Keratinocyte (primary cell): ENCODE results near the gene DMBX1. TPM values are rescaled to one million over a fixed set of nuclear protein-coding genes. Genes with fewer than 3 reads are reported as not detected.
A peak's percentile ranks its signal among the peaks of the same experiment; 100 is the strongest.

Experiments used
- DNase-seq: peaks from one replicate; pipeline ENCODE4 v3.0.0-alpha.2; 2011; ENCODE audit warnings: low read depth, missing footprints, low spot score
- FAIRE-seq: peaks from 2 replicates; lab custom pipeline; 2011; peaks lifted over from hg19 to GRCh38; lab: Jason Lieb, UNC
- H2AFZ ChIP-seq: 2 replicates; pipeline ENCODE4 v1.6.0; 2012; ENCODE audit warnings: low read length, control low read depth, inconsistent platforms; ENCODE audit not compliant: control insufficient read depth
- H3K27ac ChIP-seq: 2 replicates; pipeline ENCODE4 v1.5.1; 2011; ENCODE audit warnings: low read length; ENCODE audit not compliant: control insufficient read depth, insufficient read depth
- H3K27me3 ChIP-seq: 3 replicates; pipeline ENCODE4 v1.6.0; 2011; ENCODE audit warnings: low read length; ENCODE audit not compliant: control insufficient read depth, insufficient read depth; ENCODE audit errors: extremely low read depth
- H3K36me3 ChIP-seq, 2 experiments: 2 replicates in 1 of 2; 3 replicates in 1 of 2; pipeline ENCODE4 v1.5.1; 2011; ENCODE audit warnings: low read length in 2 of 2, mild to moderate bottlenecking in 1 of 2; ENCODE audit not compliant: control insufficient read depth in 2 of 2, insufficient read depth in 2 of 2; ENCODE audit errors: extremely low read depth in 1 of 2
- H3K4me1 ChIP-seq: 3 replicates; pipeline ENCODE4 v1.5.1; 2011; ENCODE audit warnings: low read length; ENCODE audit not compliant: control insufficient read depth, insufficient read depth; ENCODE audit errors: extremely low read depth
- H3K4me2 ChIP-seq: 3 replicates; pipeline ENCODE4 v1.6.0; 2011; ENCODE audit warnings: low read depth, low read length; ENCODE audit not compliant: control insufficient read depth, insufficient read depth; ENCODE audit errors: extremely low read depth
- H3K4me3 ChIP-seq, 3 experiments: fragments of 200-600 bp in 1 of 3; sonication (generic) in 1 of 3; 2 replicates in 2 of 3; 3 replicates in 1 of 3; pipeline ENCODE4 v1.5.1; 2011 to 2016; ENCODE audit warnings: low read length in 3 of 3, mild to moderate bottlenecking in 3 of 3, control low read depth in 2 of 3, inconsistent platforms in 1 of 3, low read depth in 1 of 3, mixed read lengths in 1 of 3, mixed run types in 1 of 3, moderate library complexity in 1 of 3; ENCODE audit not compliant: control insufficient read depth in 2 of 3, insufficient read depth in 2 of 3; ENCODE audit errors: extremely low read depth in 1 of 3
- H3K79me2 ChIP-seq: 2 replicates; pipeline ENCODE4 v1.6.0; 2012; ENCODE audit warnings: low read length; ENCODE audit not compliant: control insufficient read depth, insufficient read depth
- H3K9ac ChIP-seq: 3 replicates; pipeline ENCODE4 v1.6.0; 2011; ENCODE audit warnings: low read length; ENCODE audit not compliant: control insufficient read depth, insufficient read depth; ENCODE audit errors: extremely low read depth
- H3K9me1 ChIP-seq: 3 replicates; pipeline ENCODE4 v1.6.0; 2011; ENCODE audit warnings: low read length; ENCODE audit not compliant: control insufficient read depth, insufficient read depth; ENCODE audit errors: extremely low read depth
- H3K9me3 ChIP-seq: 2 replicates; pipeline ENCODE4 v1.5.1; 2012; ENCODE audit warnings: low read depth, low read length; ENCODE audit not compliant: control insufficient read depth
- H4K20me1 ChIP-seq: 3 replicates; pipeline ENCODE4 v1.6.0; 2011; ENCODE audit warnings: low read length; ENCODE audit not compliant: control insufficient read depth, insufficient read depth; ENCODE audit errors: extremely low read depth
- EZH2 ChIP-seq: IDR thresholded peaks from one replicate; pipeline ENCODE4 v1.6.1; 2012; ENCODE audit warnings: inconsistent platforms, mild to moderate bottlenecking, low read length, moderate library complexity
- dilution Hi-C: fragments of 300-500 bp; cut with MboI; formaldehyde crosslinking; loops from one replicate; pipeline ENCODE4 v1.7.0; 2020; ENCODE audit warnings: low sequenced_read_pairs; ENCODE audit not compliant: extremely low pct_ligation_motif_present
- polyA plus RNA-seq, 5 experiments: library from polyadenylated mRNA; depleted of rRNA in 3 of 5; stranded (reverse) in 3 of 5; stranded (forward) in 1 of 5; unstranded in 1 of 5; fragments of >200 nt; gene quantifications; 1 replicate in 1 of 5; 2 replicates in 3 of 5; 3 replicates in 1 of 5; pipeline versions ENCODE4 v1.2.1 to v1.2.3, GENCODE V29; 2011 to 2012; ENCODE audit warnings: missing spikeins in 2 of 5, low read depth in 1 of 5, low replicate concordance in 1 of 5
- TF ChIP-seq, protein P1 (sequence below), 3 experiments: IDR thresholded peaks in 1 of 3; conservative IDR thresholded peaks in 1 of 3; optimal IDR thresholded peaks in 1 of 3; 2 replicates in 2 of 3; 3 replicates in 1 of 3; pipeline versions ENCODE3 to v1.5.1; 2011; ENCODE audit warnings: low read length in 3 of 3, mild to moderate bottlenecking in 3 of 3, moderate library complexity in 2 of 3, control low read depth in 1 of 3, inconsistent platforms in 1 of 3; ENCODE audit not compliant: insufficient read depth in 2 of 3; ENCODE audit errors: extremely low read depth in 1 of 3

The DMBX1 gene
- polyA plus RNA-seq, 1 donor (not counting 4 experiments of a cell fraction or from before 2014, with no cell fraction given) = not detected

DNA sequence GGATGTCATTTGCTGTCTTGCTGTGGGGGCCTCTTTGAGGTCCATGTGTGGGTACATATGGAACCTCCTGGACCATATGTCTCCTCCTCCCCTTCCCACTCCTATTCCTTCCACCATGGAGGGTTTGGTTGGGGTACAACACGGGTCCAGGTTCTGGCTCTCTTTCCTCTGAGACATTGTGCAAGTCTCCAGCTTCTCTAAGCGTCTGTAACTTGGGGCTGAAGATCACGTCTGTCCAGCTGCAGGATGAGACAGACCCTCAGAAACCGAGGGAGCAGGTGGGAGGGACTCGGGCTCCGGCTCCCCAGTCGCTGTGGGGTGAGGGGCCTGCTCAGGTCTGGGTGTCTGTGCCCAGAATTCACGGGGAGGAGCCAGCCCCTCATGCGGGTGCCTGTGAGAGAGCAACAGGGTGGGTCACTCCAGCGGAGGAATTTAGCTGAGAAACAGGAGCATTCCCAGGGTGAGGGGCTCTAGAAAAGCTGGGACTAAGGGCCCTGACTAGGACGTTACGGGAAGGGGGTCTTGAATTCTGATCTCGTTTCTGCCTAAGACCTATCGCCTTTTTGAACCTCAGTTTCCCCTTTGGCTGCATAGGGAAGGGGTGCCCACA, 42.0 kb upstream of the DMBX1 start:
- no peak overlapping the region for H2AFZ ChIP-seq
- H3K36me3 ChIP-seq = no peaks in the 10 kb centered on the region
- H3K79me2 ChIP-seq = no peaks in the 10 kb centered on the region
- no peaks in the 10 kb centered on the region for H4K20me1 ChIP-seq
- no peak overlapping the region for H3K9ac ChIP-seq
- dilution Hi-C loops = no loop called here
- peaks cover 61% of the 10 kb centered on the region for H3K27me3 ChIP-seq
- no peak for DNase-seq
- no peaks in the 10 kb centered on the region for H3K9me3 ChIP-seq
- TF ChIP-seq, protein P1, sequence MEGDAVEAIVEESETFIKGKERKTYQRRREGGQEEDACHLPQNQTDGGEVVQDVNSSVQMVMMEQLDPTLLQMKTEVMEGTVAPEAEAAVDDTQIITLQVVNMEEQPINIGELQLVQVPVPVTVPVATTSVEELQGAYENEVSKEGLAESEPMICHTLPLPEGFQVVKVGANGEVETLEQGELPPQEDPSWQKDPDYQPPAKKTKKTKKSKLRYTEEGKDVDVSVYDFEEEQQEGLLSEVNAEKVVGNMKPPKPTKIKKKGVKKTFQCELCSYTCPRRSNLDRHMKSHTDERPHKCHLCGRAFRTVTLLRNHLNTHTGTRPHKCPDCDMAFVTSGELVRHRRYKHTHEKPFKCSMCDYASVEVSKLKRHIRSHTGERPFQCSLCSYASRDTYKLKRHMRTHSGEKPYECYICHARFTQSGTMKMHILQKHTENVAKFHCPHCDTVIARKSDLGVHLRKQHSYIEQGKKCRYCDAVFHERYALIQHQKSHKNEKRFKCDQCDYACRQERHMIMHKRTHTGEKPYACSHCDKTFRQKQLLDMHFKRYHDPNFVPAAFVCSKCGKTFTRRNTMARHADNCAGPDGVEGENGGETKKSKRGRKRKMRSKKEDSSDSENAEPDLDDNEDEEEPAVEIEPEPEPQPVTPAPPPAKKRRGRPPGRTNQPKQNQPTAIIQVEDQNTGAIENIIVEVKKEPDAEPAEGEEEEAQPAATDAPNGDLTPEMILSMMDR (optimal IDR thresholded peaks at IDR 0.05 in 1 of 3, IDR thresholded peaks at IDR 0.05 in 1 of 3, conservative IDR thresholded peaks at IDR 0.05 in 1 of 3; ENCODE audit: extremely low read depth in 1 of 3, insufficient read depth in 2 of 3, low read length in 3 of 3) = no peak
- TF ChIP-seq EZH2 = no peak
- no peak overlapping the region for H3K27ac ChIP-seq
- no peak overlapping the region for H3K4me3 ChIP-seq
- peak overlapping the region; percentile 17 for H3K4me2 ChIP-seq
- no peaks in the 10 kb centered on the region for H3K4me1 ChIP-seq
- no peak for FAIRE-seq
- no peaks in the 10 kb centered on the region for H3K9me1 ChIP-seq

DNA sequence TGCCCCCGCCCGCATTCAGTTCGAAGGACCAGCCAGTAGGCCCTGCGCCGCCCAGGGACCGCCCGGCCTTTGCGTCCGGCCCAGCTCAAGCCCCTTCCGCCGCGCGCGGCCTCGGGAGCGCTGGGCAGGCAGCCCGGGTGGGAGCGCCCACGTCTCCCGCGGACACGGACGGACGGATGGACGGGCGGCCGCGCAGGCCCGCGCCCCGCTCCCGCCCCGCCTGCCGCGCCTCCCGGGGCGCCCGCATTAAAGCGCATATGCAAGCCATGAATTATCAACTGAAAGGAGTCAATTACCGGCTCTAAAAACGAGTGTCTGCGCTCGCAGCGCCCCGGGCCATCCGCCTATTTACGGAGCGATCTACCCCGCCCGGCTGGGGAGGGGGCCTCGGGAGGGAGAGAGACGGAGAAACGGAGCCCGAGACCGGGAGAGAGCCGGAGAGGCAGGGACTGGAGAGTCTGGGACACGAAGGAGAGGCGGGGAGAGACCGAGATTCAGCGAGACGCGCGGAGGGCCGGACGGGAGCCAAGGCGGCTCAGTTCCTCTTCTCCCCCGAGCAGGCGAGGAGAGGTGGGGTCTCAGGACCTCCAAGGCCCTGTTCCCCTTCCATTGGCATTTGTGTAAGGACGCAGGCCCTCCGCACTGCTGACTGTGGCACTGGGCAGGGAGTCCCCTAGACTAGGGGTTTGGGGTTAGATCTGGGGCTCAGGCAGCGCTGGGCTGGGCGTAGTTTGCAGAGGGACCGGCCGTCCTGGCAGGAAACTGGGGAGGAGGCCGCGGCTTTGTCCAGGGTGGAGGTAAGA, 41.3 kb upstream of the DMBX1 start:
- peak overlapping the region; percentile 17 for H3K4me2 ChIP-seq
- H3K27me3 ChIP-seq = peaks cover 68% of the 10 kb centered on the region
- no peak overlapping the region for H3K27ac ChIP-seq
- no peaks in the 10 kb centered on the region for H4K20me1 ChIP-seq
- no peak overlapping the region for H2AFZ ChIP-seq
- no peak overlapping the region for H3K9ac ChIP-seq
- H3K4me1 ChIP-seq = no peaks in the 10 kb centered on the region
- TF ChIP-seq EZH2 = peak; percentile 81
- TF ChIP-seq, protein P1 (optimal IDR thresholded peaks at IDR 0.05 in 1 of 3, IDR thresholded peaks at IDR 0.05 in 1 of 3, conservative IDR thresholded peaks at IDR 0.05 in 1 of 3; ENCODE audit: extremely low read depth in 1 of 3, insufficient read depth in 2 of 3, low read length in 3 of 3) = no peak
- H3K4me3 ChIP-seq = no peak overlapping the region
- H3K36me3 ChIP-seq = no peaks in the 10 kb centered on the region
- dilution Hi-C loops = no loop called here
- no peaks in the 10 kb centered on the region for H3K79me2 ChIP-seq
- H3K9me1 ChIP-seq = no peaks in the 10 kb centered on the region
- H3K9me3 ChIP-seq = no peaks in the 10 kb centered on the region
- no peak for FAIRE-seq
- no peak for DNase-seq
